BJ (cell line): ENCODE results near the gene GRIK2. TPM values are rescaled to one million over a fixed set of nuclear protein-coding genes. Genes with fewer than 3 reads are reported as not detected.

ENCODE experiments used
- CTCF ChIA-PET: fragments of 350-600 bp; formaldehyde crosslinking; extraction: SDS; loops from one replicate; lab custom pipeline; 2021; ENCODE audit warnings: antibody characterized with exemption, inconsistent platforms; lab: Yijun Ruan, JAX
- POLR2A ChIA-PET: fragments of 300-600 bp; sonication (Branson Sonifier 250); formaldehyde crosslinking; extraction: SDS; loops from one replicate; lab custom pipeline; 2021; ENCODE audit warnings: antibody characterized with exemption; lab: Charles Lee
- DNase-seq: peaks from one replicate; pipeline ENCODE4 v3.0.0-alpha.2; 2011; ENCODE audit warnings: low read depth
- H3K27me3 ChIP-seq: 2 replicates; pipeline ENCODE4 v1.6.0; 2011; ENCODE audit warnings: low read length; ENCODE audit not compliant: control insufficient read depth, insufficient read depth
- H3K36me3 ChIP-seq: 2 replicates; pipeline ENCODE4 v1.5.1; 2011; ENCODE audit warnings: low read length; ENCODE audit not compliant: control insufficient read depth, insufficient read depth
- H3K4me3 ChIP-seq: 2 replicates; pipeline ENCODE4 v1.5.1; 2011; ENCODE audit warnings: low read depth, mild to moderate bottlenecking, control low read depth, low read length
- polyA plus RNA-seq: library from polyadenylated mRNA; depleted of rRNA; stranded (reverse); fragments of >200 nt; gene quantifications from 2 replicates; pipeline ENCODE4 v1.2.3, GENCODE V29; 2011
- TF ChIP-seq, protein P1 (sequence below): IDR thresholded peaks from 2 replicates; pipeline ENCODE4 v1.5.1; 2011; ENCODE audit warnings: low read depth, mild to moderate bottlenecking, control low read depth, inconsistent platforms, low read length, moderate library complexity; ENCODE audit not compliant: insufficient read depth

GRIK2 gene
- polyA plus RNA-seq, 1 experiment, result 23.0 TPM

DNA sequence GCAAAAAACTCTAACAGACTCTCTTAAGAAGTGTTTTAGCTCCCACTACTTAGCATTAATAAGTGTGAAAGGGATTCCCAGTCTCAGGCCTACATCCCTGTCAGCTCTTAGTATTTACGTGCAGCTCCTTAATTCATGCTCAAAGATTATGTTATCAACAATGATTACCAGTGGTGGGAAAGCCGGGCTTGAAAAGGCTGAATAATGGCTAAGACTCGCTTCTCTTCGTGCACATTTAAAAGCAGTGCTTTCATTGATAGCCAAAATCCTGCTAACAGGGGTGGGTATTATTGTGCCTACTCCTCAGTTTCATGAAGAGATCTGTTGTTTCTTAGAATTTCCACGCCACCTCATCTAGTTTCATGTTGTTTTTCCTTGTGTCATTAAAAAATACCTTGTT, 518.8 kb downstream of the GRIK2 start:
- CTCF ChIA-PET, result no interaction called here
- Histone ChIP-seq H3K4me3 (no peak overlapping the region), H3K27me3 (no peaks in the 10 kb centered on the region), H3K36me3 (no peaks in the 10 kb centered on the region)
- TF ChIP-seq, protein P1, sequence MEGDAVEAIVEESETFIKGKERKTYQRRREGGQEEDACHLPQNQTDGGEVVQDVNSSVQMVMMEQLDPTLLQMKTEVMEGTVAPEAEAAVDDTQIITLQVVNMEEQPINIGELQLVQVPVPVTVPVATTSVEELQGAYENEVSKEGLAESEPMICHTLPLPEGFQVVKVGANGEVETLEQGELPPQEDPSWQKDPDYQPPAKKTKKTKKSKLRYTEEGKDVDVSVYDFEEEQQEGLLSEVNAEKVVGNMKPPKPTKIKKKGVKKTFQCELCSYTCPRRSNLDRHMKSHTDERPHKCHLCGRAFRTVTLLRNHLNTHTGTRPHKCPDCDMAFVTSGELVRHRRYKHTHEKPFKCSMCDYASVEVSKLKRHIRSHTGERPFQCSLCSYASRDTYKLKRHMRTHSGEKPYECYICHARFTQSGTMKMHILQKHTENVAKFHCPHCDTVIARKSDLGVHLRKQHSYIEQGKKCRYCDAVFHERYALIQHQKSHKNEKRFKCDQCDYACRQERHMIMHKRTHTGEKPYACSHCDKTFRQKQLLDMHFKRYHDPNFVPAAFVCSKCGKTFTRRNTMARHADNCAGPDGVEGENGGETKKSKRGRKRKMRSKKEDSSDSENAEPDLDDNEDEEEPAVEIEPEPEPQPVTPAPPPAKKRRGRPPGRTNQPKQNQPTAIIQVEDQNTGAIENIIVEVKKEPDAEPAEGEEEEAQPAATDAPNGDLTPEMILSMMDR, result no peak
- DNase-seq, result no peak
- POLR2A ChIA-PET, result no interaction called here

DNA sequence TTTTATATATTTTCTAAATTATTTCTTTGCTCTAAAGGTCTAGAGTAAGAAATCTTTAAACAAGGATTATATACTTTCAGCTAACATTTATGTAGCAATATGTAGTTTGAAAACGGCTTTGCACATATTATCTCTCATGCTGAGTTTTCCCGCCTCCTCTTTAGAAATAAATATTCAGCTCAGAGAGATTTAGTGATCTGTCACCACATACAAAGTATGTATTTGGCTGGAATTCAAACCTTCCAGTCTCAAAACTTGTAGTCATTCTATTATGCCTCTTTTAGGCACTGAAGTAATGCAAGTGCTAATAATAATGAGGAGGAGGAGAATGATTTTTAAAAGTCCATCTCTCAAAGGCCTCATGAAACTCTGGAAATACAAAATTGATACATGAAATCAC, 525.0 kb downstream of the GRIK2 start:
- no peak for DNase-seq
- TF ChIP-seq, protein P1, result no peak
- no peaks in the 10 kb centered on the region for H3K27me3 ChIP-seq
- H3K36me3 ChIP-seq, result no peaks in the 10 kb centered on the region
- ChIA-PET POLR2A (no interaction called here), CTCF (no interaction called here)
- H3K4me3 ChIP-seq, result no peak overlapping the region

DNA sequence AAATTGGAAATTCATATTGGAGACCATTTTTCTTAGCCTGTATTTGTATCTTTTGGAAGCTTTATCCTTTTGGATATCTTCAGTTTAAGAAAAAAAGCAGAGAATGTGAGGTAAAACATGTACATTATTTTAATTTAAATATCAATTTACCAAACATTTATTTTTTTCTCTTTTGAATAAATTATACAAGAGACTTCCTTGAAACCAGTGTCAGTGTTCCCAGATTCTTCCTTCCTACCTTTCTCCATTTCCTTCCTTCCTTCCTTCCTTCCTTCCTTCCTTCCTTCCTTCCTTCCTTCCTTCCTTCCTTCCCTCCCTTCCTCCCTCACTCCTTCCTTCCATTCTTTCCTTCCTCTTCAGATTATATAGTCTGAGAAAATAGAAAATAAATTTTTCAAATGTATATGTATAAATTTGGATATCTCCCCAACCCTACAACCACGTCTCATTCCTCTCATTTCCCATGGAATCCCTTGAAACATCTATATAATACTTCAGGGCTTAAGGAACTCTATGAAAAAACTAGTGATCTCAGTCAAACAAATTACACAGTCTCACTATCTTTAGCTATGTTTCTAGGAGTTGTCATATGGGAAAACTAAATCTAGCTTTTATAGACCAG, 528.4 kb downstream of the GRIK2 start:
- POLR2A ChIA-PET, result no interaction called here
- no peak for DNase-seq
- CTCF ChIA-PET, result no interaction called here
- no peaks in the 10 kb centered on the region for H3K36me3 ChIP-seq
- TF ChIP-seq, protein P1, result no peak
- H3K27me3 ChIP-seq, result no peaks in the 10 kb centered on the region
- H3K4me3 ChIP-seq, result no peak overlapping the region

DNA sequence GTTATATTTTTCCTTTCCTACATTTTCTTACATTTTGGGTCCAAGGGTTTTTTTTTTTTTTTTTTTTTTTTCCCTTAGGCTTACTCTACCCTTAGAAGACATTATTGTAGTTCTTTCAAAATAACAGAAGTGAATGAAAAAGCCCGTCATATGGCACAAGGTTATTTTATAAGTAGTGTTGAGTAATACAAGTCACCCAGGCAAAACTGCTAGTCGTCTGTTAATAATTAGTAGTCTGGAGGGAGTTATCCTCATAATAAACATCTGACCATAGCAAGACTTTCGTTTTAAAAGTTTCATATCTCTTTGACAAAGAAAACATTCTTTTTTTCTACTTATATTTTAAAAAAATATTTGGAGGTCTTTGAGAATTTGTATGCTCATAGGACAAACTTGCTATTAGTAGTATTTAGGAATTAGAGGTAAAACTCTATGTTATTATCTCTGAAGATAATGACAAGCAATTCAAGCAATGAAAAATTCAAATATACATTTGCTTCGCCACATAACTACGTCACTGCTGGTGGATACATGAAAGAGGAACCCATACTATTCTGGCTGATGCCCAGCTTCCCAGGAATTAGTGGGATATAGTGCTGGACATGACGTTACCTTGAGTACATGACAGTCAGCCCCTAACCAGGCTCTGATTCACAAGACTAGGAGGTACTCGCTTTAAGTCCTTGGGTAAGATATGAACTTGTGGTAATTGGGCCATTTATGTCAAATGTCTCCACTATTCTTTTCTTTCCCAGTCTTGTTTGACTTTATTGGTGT, 532.8 kb downstream of the GRIK2 start:
- H3K4me3 ChIP-seq, result no peak overlapping the region
- TF ChIP-seq, protein P1, result no peak
- POLR2A ChIA-PET, result no interaction called here
- peak; percentile 59 for DNase-seq
- no peaks in the 10 kb centered on the region for H3K27me3 ChIP-seq
- CTCF ChIA-PET, result no interaction called here
- no peaks in the 10 kb centered on the region for H3K36me3 ChIP-seq

DNA sequence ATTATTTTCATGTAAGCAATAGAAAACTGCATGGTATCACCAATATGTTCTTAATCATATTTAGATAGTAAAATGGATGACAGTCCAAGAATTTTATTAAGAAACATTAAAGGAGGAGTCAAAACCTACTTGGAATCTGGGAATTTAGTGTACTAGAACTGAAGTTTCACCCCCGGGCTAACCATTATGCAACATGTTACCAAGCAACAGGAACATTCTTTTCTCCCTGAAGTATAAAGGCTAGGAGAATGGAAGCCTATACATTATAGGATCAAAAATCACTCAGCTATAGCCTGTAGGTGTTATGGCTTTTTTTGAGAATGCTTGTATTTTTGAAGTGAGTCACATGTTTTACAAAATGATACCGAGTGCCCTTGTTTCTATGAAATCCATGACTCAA, 538.3 kb downstream of the GRIK2 start:
- ChIA-PET POLR2A (no interaction called here), CTCF (no interaction called here)
- DNase-seq, result no peak
- Histone ChIP-seq H3K36me3 (no peaks in the 10 kb centered on the region), H3K4me3 (no peak overlapping the region), H3K27me3 (no peaks in the 10 kb centered on the region)
- TF ChIP-seq, protein P1, result no peak
